Ectodermal cell (in vitro differentiated cells): ENCODE measurements around the gene ZNF664.
"Not testable (repeated sequence)": the region's sequence is repeated elsewhere in the genome, so short reads cannot be mapped to it uniquely, and the experiment has no call there.

Experiments used
- H3K27ac ChIP-seq: 2 replicates; pipeline ENCODE4 v1.7.0; 2013; ENCODE audit warnings: mild to moderate bottlenecking, low read depth, low read length; ENCODE audit not compliant: insufficient read depth, poor library complexity, severe bottlenecking
- H3K27me3 ChIP-seq: 2 replicates; pipeline ENCODE4 v1.7.0; 2013; ENCODE audit warnings: mild to moderate bottlenecking, low read length; ENCODE audit not compliant: insufficient read depth, control insufficient read depth, poor library complexity, severe bottlenecking
- H3K36me3 ChIP-seq: one replicate; pipeline ENCODE4 v1.7.0; 2013; ENCODE audit warnings: low read length; ENCODE audit not compliant: control insufficient read depth, insufficient read depth
- H3K4me1 ChIP-seq: one replicate; pipeline ENCODE4 v1.7.0; 2013; ENCODE audit warnings: low read length; ENCODE audit not compliant: control insufficient read depth, insufficient read depth
- H3K4me3 ChIP-seq: 2 replicates; pipeline ENCODE4 v1.7.0; 2013; ENCODE audit warnings: low read depth, low read length, control low read depth; ENCODE audit not compliant: insufficient read depth
- H3K9me3 ChIP-seq: 2 replicates; pipeline ENCODE4 v1.7.0; 2013; ENCODE audit warnings: mild to moderate bottlenecking, low read length, moderate library complexity; ENCODE audit not compliant: control insufficient read depth
- WGBS, 2 experiments: methylation state at CpG; one replicate each; pipeline ENCODE4 v1.1.7; 2013; ENCODE audit warnings: missing lambda C conversion rate in 2 of 2; 5-methylcytosine and 5-hydroxymethylcytosine counted together

The ZNF664 gene

DNA sequence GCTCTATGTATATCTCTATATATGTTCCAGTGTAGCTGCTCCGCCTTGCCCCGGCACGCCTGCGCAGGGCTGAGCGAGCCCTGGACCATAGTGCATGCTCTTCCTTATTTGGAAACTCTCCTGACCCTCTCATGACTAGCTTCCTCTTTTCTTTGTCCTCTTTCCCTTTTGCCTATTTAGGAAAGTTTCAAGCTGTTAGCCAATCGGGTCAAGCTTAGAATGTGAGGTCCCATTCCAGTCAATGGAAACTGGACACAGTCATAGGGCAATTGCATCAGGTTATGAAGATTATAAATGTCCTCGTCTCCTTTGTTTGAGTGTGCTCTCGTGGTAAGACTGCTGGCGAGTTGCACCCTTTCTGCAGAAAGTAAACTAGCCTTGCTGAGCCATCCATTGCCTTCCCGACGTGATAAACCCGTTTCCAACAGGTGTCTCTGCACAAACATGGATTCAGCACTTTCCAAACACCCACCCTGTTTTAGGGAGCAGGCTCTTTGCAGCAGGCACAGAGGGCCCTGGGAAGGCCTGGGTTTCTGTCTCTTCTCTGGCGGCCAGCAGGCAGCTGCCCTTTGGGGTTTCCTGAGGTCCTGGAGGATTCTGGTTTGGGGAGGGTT lies 31.3 kb upstream of the ZNF664 start:
- Histone ChIP-seq H3K27me3 (no peaks in the 10 kb centered on the region), H3K4me3 (no peak overlapping the region), H3K9me3 (no peaks in the 10 kb centered on the region), H3K36me3 (no peaks in the 10 kb centered on the region), H3K27ac (no peak overlapping the region), H3K4me1 (peaks cover 3% of the 10 kb centered on the region)
- 95 to 96% methylated on average over 13 of the region's 13 CpGs for WGBS, 2 experiments

DNA sequence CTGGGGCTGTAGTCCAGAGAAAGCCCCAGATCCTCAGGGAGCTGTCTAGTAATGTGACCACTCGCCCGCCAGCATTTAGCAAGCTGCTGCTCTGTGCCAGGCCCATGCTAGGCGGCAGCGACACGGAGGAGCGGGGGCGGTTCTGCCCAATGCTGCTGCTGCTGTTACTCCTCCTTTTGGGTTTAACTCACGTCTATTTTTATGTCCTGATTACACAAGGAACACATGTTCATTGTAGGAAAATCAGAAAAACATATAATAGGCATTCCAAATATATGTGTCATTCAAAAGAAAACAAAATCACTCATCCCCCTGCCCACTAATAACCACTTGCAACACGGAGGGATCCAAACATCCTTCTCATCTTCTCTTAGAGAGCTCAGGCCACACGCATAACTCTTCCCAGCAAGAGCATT lies 30.8 kb upstream of the ZNF664 start:
- Histone ChIP-seq H3K27ac (no peak overlapping the region), H3K36me3 (no peaks in the 10 kb centered on the region), H3K4me3 (no peak overlapping the region), H3K4me1 (peaks cover 3% of the 10 kb centered on the region), H3K9me3 (no peaks in the 10 kb centered on the region), H3K27me3 (no peaks in the 10 kb centered on the region)
- 92 to 94% methylated on average over 10 of the region's 10 CpGs for WGBS, 2 experiments

DNA sequence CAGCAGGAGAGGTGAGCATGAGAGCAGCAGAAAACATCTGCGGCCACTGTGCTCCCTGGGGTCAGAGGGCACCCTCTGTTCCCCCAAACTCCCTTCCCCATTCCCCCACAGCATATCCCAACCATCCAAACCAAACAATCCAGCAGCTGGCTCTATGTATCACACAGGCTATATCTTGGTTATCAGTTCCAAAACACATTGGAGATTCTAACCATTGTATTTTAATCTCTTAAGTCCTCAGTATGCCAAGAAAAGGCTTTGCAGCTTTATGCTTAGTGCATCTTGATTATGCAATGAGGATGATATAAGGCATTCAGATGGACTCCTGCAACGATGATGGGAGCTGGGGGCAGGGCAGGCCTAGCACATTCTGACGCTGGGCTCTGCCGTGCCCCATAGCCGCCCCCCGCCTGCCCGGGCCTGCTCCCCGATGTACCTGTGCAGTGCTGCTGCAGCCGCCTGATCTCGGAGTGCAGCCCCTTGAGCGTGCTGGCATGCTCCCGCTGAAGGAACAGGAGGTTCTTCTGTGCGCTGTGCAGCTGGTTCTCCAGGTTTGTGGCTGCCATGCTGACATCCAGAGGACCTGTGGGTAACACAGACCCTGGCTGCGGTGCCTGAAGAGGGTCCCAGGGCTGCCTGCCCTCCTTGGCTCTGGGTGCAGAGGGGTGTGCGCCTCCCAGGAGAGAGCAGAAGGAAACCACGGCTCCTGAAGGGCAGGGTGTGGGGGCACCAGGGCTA lies 29.9 kb upstream of the ZNF664 start:
- Histone ChIP-seq H3K4me1 (peaks cover 4% of the 10 kb centered on the region), H3K27me3 (no peaks in the 10 kb centered on the region), H3K9me3 (no peaks in the 10 kb centered on the region), H3K4me3 (no peak overlapping the region), H3K27ac (no peak overlapping the region), H3K36me3 (no peaks in the 10 kb centered on the region)
- 94 to 95% methylated on average over 16 of the region's 16 CpGs for WGBS, 2 experiments

DNA sequence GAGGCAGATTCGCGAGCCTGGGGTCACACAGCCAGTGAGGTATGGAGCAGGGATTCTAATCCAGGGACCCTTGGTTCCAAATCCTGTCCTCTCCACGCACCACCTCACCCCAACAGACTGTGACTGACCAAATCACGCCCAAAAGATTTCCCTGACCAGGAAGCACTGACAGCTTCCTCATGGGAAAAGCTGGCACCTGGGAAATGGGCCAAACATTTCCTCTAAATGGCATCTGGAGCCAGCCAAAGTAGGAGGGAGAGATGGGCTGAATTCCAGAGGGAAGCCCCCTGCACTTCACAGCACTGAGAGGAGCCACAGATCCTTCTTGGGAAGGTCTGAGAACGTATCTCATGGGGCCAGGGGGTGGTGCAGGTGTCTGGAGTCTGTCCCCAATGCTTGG lies 29.2 kb upstream of the ZNF664 start:
- Histone ChIP-seq H3K36me3 (no peaks in the 10 kb centered on the region), H3K4me3 (no peak overlapping the region), H3K4me1 (peaks cover 12% of the 10 kb centered on the region), H3K9me3 (no peaks in the 10 kb centered on the region), H3K27me3 (no peaks in the 10 kb centered on the region), H3K27ac (no peak overlapping the region)
- 88 to 92% methylated on average over 5 of the region's 5 CpGs for WGBS, 2 experiments

DNA sequence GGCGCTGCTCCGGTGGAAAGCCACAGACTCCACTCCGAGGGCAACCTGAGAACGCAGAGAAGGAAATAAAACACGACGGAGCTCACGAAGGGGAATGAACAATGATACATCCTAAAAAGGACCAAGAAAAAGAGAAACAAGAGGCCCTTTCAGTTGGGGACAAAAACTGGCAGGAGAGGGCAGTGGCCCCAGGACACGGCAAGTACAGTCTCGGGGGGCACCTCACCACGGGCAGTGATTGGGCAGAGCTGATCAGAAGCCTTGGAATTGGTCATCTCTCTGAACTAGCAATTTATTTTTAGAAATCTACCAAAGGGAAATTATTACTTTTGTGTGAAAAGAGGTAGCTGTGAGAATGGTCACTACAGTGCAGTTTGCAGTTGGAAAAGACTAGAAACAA lies 28.3 kb upstream of the ZNF664 start:
- Histone ChIP-seq H3K27ac (no peak overlapping the region), H3K4me1 (peaks cover 19% of the 10 kb centered on the region), H3K27me3 (no peaks in the 10 kb centered on the region), H3K9me3 (no peaks in the 10 kb centered on the region), H3K36me3 (no peaks in the 10 kb centered on the region), H3K4me3 (no peak overlapping the region)
- 91 to 92% methylated on average over 10 of the region's 10 CpGs for WGBS, 2 experiments

DNA sequence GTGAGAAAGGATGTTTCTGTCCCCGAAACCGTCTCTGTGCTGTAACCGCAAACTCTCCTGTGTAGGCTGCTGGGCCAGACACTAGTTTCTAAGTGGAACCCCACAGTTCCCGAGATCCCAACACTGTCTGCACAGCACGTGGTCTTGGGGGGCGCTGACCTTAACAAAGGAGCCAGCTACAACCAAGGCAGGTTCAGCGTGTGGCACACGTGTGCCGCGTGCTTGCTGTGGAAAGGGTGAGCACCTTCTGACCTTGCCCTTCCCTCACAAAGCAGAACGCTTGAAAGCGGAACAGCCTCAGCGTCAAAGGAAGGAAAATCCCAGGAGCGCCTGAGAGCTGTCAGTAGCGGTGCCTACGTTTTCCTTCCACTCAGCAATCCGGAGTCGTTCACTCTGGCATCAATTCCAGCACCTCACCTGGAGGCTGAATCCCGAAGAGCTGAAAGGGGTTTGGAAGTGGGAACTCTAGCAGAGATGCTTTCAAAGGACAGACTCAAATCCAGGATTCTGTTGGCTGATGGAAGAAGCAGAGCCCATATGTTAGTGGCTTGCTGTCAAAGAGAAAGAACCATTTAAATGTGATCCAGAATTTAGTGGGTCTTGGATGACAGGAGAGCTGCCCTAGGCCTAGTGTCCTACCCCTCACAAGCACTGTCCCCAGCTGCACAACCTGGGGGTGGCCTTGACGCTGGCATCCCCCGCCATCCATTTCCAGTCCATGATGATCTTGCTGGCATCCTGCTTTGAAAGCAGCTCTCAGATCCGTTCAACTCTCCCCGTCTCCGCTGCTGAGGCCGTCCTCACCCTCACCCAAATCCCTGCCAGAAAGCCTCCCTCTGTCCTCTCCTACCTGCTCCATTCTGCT lies 27.5 kb upstream of the ZNF664 start:
- Histone ChIP-seq H3K4me3 (no peak overlapping the region), H3K27ac (no peak overlapping the region), H3K27me3 (no peaks in the 10 kb centered on the region), H3K36me3 (no peaks in the 10 kb centered on the region), H3K9me3 (no peaks in the 10 kb centered on the region), H3K4me1 (peaks cover 22% of the 10 kb centered on the region)
- WGBS, 2 experiments, result 87 to 91% methylated on average over 25 of the region's 25 CpGs

DNA sequence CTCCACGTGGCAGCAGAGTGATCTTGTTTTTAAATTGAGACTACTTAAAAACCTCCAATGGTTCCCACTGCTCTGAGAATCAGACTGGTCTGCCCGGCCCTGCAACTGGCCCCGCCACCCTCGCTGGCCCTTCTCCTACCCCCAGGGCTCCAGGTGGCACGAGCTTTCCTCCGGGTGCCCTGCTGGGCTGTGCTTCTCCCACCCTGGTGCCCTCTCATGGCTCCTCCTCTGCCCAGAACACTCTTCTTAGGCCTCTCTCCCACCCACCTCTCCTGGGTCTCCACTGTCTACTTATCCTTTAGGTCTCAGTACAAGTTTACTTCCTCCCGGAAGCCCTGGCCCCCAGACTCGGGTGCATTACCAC lies 26.9 kb upstream of the ZNF664 start:
- no peaks in the 10 kb centered on the region for H3K9me3 ChIP-seq
- H3K27me3 ChIP-seq, result no peaks in the 10 kb centered on the region
- WGBS, 2 experiments, result 87 to 91% methylated on average over 8 of the region's 8 CpGs
- H3K4me3 ChIP-seq, result no peak overlapping the region
- H3K27ac ChIP-seq, result no peak overlapping the region
- H3K4me1 ChIP-seq, result peaks cover 22% of the 10 kb centered on the region
- no peaks in the 10 kb centered on the region for H3K36me3 ChIP-seq

DNA sequence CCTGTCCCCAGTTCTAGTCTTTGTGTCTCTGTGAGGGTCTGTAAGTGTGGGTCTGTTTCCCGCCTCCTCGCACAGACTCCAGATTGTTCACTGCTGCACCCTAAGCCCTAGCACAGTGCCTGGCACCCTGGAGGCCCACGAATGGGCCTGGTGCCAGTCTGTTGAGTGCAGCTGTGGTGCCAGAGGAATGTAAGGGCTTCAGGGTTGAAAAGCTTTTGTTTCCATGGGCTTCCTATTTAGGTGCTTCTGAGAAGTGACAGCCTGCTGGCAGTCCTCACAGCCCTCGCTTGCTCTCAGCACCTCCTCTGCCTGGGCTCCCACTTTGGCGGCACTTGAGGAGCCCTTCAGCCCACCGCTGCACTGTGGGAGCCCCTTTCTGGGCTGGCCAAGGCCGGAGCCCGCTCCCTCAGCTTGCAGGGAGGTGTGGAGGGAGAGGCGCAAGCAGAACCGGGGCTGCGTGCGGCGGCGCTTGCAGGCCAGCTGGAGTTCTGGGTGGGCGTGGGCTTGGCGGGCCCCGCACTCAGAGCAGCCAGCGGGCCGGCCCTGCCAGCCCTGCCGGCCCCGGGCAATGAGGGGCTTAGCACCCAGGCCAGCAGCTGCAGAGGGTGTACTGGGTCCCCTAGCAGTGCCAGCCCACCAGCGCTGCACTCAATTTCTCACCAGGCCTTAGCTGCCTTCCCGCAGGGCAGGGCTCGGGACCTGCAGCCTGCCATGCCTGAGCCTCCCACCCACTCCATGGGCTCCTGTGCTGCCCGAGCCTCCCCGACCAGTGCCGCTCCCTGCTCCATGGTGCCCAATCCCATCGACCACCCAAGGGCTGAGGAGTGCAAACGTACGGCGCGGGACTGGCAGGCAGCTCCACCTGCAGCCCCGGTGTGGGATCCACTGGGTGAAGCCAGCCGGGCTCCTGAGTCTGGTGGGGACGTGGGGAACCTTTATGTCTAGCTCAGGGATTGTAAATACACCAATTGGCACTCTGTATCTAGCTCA lies 26.2 kb upstream of the ZNF664 start:
- H3K36me3 ChIP-seq, H3K9me3 ChIP-seq, H3K27ac ChIP-seq, H3K27me3 ChIP-seq, H3K4me3 ChIP-seq: not testable (repeated sequence)
- WGBS, 2 experiments, result 94% methylated on average over 34 to 35 of the region's 35 CpGs
- H3K4me1 ChIP-seq, result peaks cover 22% of the 10 kb centered on the region

DNA sequence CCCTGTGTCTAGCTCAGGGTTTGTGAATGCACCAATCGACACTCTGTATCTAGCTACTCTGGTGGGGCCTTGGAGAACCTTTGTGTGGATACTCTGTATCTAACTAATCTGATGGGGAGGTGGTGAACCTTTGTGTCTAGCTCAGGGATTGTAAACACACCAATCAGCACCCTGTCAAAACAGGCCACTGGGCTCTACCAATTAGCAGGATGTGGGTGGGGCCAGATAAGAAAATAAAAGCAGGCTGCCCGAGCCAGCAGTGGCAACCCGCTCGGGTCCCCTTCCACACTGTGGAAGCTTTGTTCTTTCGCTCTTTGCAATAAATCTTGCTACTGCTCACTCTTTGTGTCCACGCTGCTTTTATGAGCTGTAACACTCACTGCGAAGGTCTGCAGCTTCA lies 25.5 kb upstream of the ZNF664 start:
- peaks cover 22% of the 10 kb centered on the region for H3K4me1 ChIP-seq
- not testable (repeated sequence) for H3K9me3 ChIP-seq

More for the DNA sequence above, 25.5 kb upstream of the ZNF664 start:
- not testable (repeated sequence) for H3K36me3 ChIP-seq, H3K4me3 ChIP-seq, H3K27ac ChIP-seq, H3K27me3 ChIP-seq
- WGBS, 2 experiments, result 76 to 88% methylated on average over 6 of the region's 7 CpGs
